Endothelial cell of umbilical vein (primary cell): ENCODE results near the gene CBFA2T3. TPM values are rescaled to one million over a fixed set of nuclear protein-coding genes. Genes with fewer than 3 reads are reported as not detected.
"Not testable (repeated sequence)": the region's sequence is repeated elsewhere in the genome, so short reads cannot be mapped to it uniquely, and the experiment has no call there.

Source experiments
- BruUV-seq: library from RNA; stranded (reverse); fragments of 400-500 nt; replicated peaks from 2 replicates; lab custom pipeline; 2021; lab: Mats Ljungman, UMichigan
- CTCF ChIA-PET: fragments of 300-600, 350-600 bp; sonication (Branson Sonifier 250); formaldehyde crosslinking; loops from one replicate; lab custom pipeline; 2021; ENCODE audit warnings: antibody characterized with exemption, inconsistent platforms; lab: Charles Lee
- POLR2A ChIA-PET: fragments of 300-600, 350-600 bp; sonication (Branson Sonifier 250); formaldehyde crosslinking; loops from one replicate; lab custom pipeline; 2021; ENCODE audit warnings: antibody characterized with exemption, inconsistent platforms; lab: Charles Lee
- DNase-seq: peaks from one replicate; pipeline ENCODE4 v3.0.0-alpha.2; 2011; ENCODE audit warnings: low read depth, low spot score
- FAIRE-seq: peaks from 2 replicates; lab custom pipeline; 2011; peaks lifted over from hg19 to GRCh38; lab: Jason Lieb, UNC
- H2AFZ ChIP-seq: 2 replicates; pipeline ENCODE4 v1.6.0; 2012; ENCODE audit warnings: low read depth, low read length, control low read depth, inconsistent platforms
- H3K27ac ChIP-seq: 2 replicates; pipeline ENCODE4 v1.5.1; 2011; ENCODE audit warnings: low read depth, mild to moderate bottlenecking, control low read depth, low read length, moderate library complexity; ENCODE audit not compliant: insufficient read depth
- H3K27me3 ChIP-seq, 2 experiments: 2 replicates each; pipeline versions ENCODE4 v1.6.0 to v1.6.1; 2011; ENCODE audit warnings: low read length in 2 of 2, mixed read lengths in 1 of 2; ENCODE audit not compliant: control insufficient read depth in 2 of 2, insufficient read depth in 2 of 2
- H3K36me3 ChIP-seq, 2 experiments: 2 replicates in 1 of 2; 3 replicates in 1 of 2; pipeline ENCODE4 v1.5.1; 2011; ENCODE audit warnings: low read length in 2 of 2, mild to moderate bottlenecking in 1 of 2, moderate library complexity in 1 of 2; ENCODE audit not compliant: control insufficient read depth in 2 of 2, insufficient read depth in 2 of 2; ENCODE audit errors: extremely low read depth in 1 of 2
- H3K4me1 ChIP-seq: 3 replicates; pipeline ENCODE4 v1.5.1; 2011; ENCODE audit warnings: mild to moderate bottlenecking, low read length; ENCODE audit not compliant: control insufficient read depth, insufficient read depth; ENCODE audit errors: extremely low read depth
- H3K4me2 ChIP-seq: 2 replicates; pipeline ENCODE4 v1.6.1; 2011; ENCODE audit warnings: low read length, control low read depth, mixed read lengths; ENCODE audit not compliant: insufficient read depth
- H3K4me3 ChIP-seq, 3 experiments: fragments of 200-600 bp in 1 of 3; sonication (generic), shearing (Covaris generic) in 1 of 3; replicated peaks in 1 of 3; 2 replicates each; pipeline ENCODE4 v1.5.1; 2011 to 2016; ENCODE audit warnings: control low read depth in 3 of 3, low read length in 3 of 3, mild to moderate bottlenecking in 2 of 3, inconsistent platforms in 1 of 3, low read depth in 1 of 3, moderate library complexity in 1 of 3; ENCODE audit not compliant: insufficient read depth in 1 of 3
- H3K79me2 ChIP-seq: 2 replicates; pipeline ENCODE4 v1.6.0; 2012; ENCODE audit warnings: low read length, inconsistent platforms; ENCODE audit not compliant: control insufficient read depth, insufficient read depth
- H3K9ac ChIP-seq: replicated peaks from 2 replicates; pipeline ENCODE3; 2011; ENCODE audit warnings: low read length, control low read depth; ENCODE audit not compliant: insufficient read depth; ENCODE audit errors: extremely low read depth
- H3K9me1 ChIP-seq: replicated peaks from 3 replicates; pipeline ENCODE4 v1.6.0; 2011; ENCODE audit warnings: mild to moderate bottlenecking, low read length; ENCODE audit not compliant: control insufficient read depth, insufficient read depth; ENCODE audit errors: extremely low read depth
- H3K9me3 ChIP-seq: replicated peaks from 2 replicates; pipeline ENCODE4 v1.5.1; 2012; ENCODE audit warnings: low read length, inconsistent platforms; ENCODE audit not compliant: control insufficient read depth, insufficient read depth
- H4K20me1 ChIP-seq: replicated peaks from 2 replicates; pipeline ENCODE3; 2011; ENCODE audit warnings: mild to moderate bottlenecking, low read length; ENCODE audit not compliant: control insufficient read depth, insufficient read depth; ENCODE audit errors: extremely low read depth
- EZH2 ChIP-seq: IDR thresholded peaks from 2 replicates; pipeline ENCODE4 v1.6.1; 2012; ENCODE audit warnings: borderline replicate concordance, low read depth, mild to moderate bottlenecking, moderate library complexity, low read length, inconsistent platforms; ENCODE audit not compliant: severe bottlenecking
- FOS ChIP-seq: IDR thresholded peaks from 2 replicates; pipeline ENCODE4 v1.6.1; 2011; ENCODE audit warnings: mild to moderate bottlenecking, low read length, moderate library complexity, borderline replicate concordance; ENCODE audit not compliant: insufficient read depth
- GATA2 ChIP-seq: IDR thresholded peaks from 2 replicates; pipeline ENCODE4 v1.7.0; 2011; ENCODE audit warnings: low read depth, mild to moderate bottlenecking, moderate library complexity, mixed read lengths, low read length; ENCODE audit not compliant: insufficient read length, insufficient read depth
- JUN ChIP-seq: IDR thresholded peaks from 2 replicates; pipeline ENCODE4 v1.6.1; 2011; ENCODE audit warnings: borderline replicate concordance, low read depth; ENCODE audit not compliant: insufficient read length, insufficient read depth
- MYC ChIP-seq: IDR thresholded peaks from one replicate; pipeline ENCODE4 v1.6.1; 2011; ENCODE audit warnings: mild to moderate bottlenecking, low read depth, low read length
- POLR2A ChIP-seq: IDR thresholded peaks from 2 replicates; pipeline ENCODE4 v1.6.1; 2012; ENCODE audit warnings: low read depth, mild to moderate bottlenecking, control low read depth, low read length
- POLR2AphosphoS5 ChIP-seq: IDR thresholded peaks from 2 replicates; pipeline ENCODE4 v1.6.1; 2012; ENCODE audit warnings: low read depth, mild to moderate bottlenecking, control low read depth, low read length, moderate library complexity; ENCODE audit not compliant: insufficient read depth
- dilution Hi-C: fragments of 300-500 bp; cut with MboI; formaldehyde crosslinking; loops from one replicate; pipeline ENCODE4 v1.15.0; 2019; ENCODE audit warnings: low sequenced_read_pairs; ENCODE audit not compliant: extremely low pct_ligation_motif_present
- intact Hi-C: fragments of 100-400 bp; cut with micrococcal nuclease; formaldehyde crosslinking; loops from one replicate; pipeline ENCODE4 v1.10.0; 2022
- polyA plus RNA-seq, 4 experiments: library from polyadenylated mRNA; depleted of rRNA in 3 of 4; stranded (reverse) in 3 of 4; unstranded in 1 of 4; fragments of >200 nt; gene quantifications; 2 replicates each; pipeline versions ENCODE4 v1.2.1 to v1.2.3, GENCODE V29; 2011 to 2012; ENCODE audit warnings: missing spikeins in 1 of 4
- total RNA-seq: library from RNA; stranded (reverse); gene quantifications from 2 replicates; pipeline ENCODE4 v1.2.3, GENCODE V29; 2021
- TF ChIP-seq, protein P1 (sequence below), 2 donors: IDR thresholded peaks; 1 replicate in 1 of 2; 2 replicates in 1 of 2; pipeline ENCODE4 v1.5.1; 2011; ENCODE audit warnings: low read length in 2 of 2, mild to moderate bottlenecking in 2 of 2, moderate library complexity in 2 of 2, control low read depth in 1 of 2, inconsistent platforms in 1 of 2, low read depth in 1 of 2; ENCODE audit not compliant: insufficient read depth in 1 of 2; ENCODE audit errors: extremely low read depth in 1 of 2
- TF ChIP-seq, protein P2 (sequence below): IDR thresholded peaks from 2 replicates; pipeline ENCODE4 v1.6.1; 2011; ENCODE audit not compliant: insufficient read depth, insufficient read length

CBFA2T3 gene
- total and polyA plus RNA-seq, 2 donors (not counting 3 experiments of a cell fraction or from before 2014, with no cell fraction given) = not detected

DNA sequence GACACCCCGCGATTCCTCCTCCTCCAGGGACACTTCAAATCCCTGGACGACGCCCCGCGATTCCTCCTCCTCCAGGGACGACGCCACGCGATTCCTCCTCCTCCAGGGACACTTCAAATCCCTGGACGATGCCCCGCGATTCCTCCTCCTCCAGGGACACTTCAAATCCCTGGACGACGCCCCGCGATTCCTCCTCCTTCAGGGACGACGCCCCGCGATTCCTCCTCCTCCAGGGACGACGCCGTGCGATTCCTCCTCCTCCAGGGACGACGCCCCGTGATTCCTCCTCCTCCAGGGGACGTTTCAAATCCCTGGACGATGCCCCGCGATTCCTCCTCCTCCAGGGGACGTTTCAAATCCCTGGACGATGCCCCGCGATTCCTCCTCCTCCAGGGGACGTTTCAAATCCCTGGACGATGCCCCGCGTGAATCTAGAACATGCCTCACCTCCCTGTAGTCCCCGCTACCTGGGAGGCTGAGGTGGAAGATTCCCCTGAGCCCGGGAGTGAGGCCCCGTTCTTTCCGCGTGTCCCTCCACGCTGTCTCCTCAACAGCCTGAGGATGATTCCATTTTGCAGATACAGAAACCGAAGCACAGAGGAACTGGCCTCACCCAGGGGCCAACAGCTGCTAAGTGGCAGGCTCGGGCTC, 87.2 kb downstream of the CBFA2T3 start:
- H3K4me3 ChIP-seq, POLR2A ChIA-PET, H3K4me2 ChIP-seq, H3K79me2 ChIP-seq, H2AFZ ChIP-seq, H3K9me3 ChIP-seq, FAIRE-seq, intact Hi-C loops, H3K9ac ChIP-seq, H3K36me3 ChIP-seq, H3K4me1 ChIP-seq, H3K9me1 ChIP-seq, CTCF ChIA-PET, H3K27ac ChIP-seq, H3K27me3 ChIP-seq, DNase-seq, BruUV-seq, H4K20me1 ChIP-seq, dilution Hi-C loops: not testable (repeated sequence)

DNA sequence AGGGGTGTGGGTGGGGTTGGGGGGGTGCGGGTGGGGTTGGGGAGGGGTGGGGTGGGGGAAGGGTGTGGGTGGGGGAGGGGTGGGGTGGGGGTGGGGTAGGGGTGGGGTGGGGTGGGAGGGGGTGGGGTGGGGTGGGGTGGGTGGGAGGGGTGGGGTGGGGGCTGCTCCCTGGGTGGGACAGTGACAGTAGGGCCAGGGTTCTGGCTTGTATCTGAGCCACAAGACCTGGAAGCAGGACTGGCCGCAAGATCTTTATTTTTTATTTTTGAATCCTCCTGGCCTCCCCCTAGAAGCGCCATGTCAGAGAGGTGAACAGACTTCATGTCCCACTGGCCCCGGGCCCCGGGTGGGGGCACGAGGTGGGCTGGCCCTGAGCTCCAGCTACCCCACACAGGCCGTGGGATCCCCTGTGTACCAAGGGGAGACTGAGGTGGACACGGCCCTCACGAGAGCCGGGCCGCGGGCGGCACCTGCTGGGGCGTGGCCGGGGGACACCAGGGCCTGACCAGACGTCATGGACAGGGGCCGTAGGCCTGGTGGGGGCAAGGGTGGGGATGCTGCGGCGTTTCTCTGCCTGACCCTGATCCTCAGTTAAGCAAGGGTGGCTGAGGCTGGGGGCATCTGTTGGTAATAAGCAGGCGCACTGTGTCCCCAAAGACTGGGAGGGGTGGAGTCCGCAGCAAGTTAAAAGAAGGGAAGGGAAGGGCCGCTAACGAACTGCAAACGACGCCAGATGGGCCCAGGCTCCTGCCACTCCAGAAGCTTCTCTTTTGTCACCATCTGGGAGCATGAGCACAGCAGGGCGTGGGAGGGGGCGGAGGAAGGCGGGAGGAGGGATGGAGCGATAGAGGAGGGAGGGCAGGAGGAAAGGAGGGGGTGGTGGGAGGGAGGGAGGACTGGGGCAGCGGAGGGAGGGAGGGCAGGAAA, 88.3 kb downstream of the CBFA2T3 start:
- Histone ChIP-seq H4K20me1 (no peaks in the 10 kb centered on the region), H3K9ac (no peak overlapping the region), H3K9me1 (no peaks in the 10 kb centered on the region), H3K9me3 (no peaks in the 10 kb centered on the region), H2AFZ (no peak overlapping the region), H3K4me3 (no peak overlapping the region), H3K36me3 (no peaks in the 10 kb centered on the region), H3K4me2 (no peak overlapping the region), H3K79me2 (no peaks in the 10 kb centered on the region), H3K27me3 (no peaks in the 10 kb centered on the region), H3K4me1 (no peaks in the 10 kb centered on the region), H3K27ac (no peak overlapping the region)
- dilution Hi-C loops = no loop called here
- CTCF ChIA-PET = no interaction called here
- POLR2A ChIA-PET = no interaction called here
- intact Hi-C loops = no loop called here
- BruUV-seq = no TSS peak
- DNase-seq (no peak), FAIRE-seq (no peak)
- TF ChIP-seq EZH2 = no peak
- TF ChIP-seq GATA2 = no peak
- no peak for TF ChIP-seq POLR2AphosphoS5
- TF ChIP-seq, protein P1, sequence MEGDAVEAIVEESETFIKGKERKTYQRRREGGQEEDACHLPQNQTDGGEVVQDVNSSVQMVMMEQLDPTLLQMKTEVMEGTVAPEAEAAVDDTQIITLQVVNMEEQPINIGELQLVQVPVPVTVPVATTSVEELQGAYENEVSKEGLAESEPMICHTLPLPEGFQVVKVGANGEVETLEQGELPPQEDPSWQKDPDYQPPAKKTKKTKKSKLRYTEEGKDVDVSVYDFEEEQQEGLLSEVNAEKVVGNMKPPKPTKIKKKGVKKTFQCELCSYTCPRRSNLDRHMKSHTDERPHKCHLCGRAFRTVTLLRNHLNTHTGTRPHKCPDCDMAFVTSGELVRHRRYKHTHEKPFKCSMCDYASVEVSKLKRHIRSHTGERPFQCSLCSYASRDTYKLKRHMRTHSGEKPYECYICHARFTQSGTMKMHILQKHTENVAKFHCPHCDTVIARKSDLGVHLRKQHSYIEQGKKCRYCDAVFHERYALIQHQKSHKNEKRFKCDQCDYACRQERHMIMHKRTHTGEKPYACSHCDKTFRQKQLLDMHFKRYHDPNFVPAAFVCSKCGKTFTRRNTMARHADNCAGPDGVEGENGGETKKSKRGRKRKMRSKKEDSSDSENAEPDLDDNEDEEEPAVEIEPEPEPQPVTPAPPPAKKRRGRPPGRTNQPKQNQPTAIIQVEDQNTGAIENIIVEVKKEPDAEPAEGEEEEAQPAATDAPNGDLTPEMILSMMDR (IDR thresholded peaks at IDR 0.05; ENCODE audit: extremely low read depth in 1 of 2, insufficient read depth in 1 of 2, low read depth in 1 of 2, low read length in 2 of 2) = no peak
- TF ChIP-seq JUN = no peak
- TF ChIP-seq MYC = no peak
- TF ChIP-seq, protein P2, sequence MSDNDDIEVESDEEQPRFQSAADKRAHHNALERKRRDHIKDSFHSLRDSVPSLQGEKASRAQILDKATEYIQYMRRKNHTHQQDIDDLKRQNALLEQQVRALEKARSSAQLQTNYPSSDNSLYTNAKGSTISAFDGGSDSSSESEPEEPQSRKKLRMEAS = no peak
- no peak for TF ChIP-seq FOS
- no peak for TF ChIP-seq POLR2A
